ENCODE results near the gene FOXL2NB.
A peak's percentile ranks its signal among the peaks of the same experiment; 100 is the strongest.

The FOXL2NB gene

GRCh38 chr3:138946663-138947494 lies at the start of gene FOXL2NB, which contains the start of gene FOXL2:
Gene FOXL2NB, plus strand, starts transcription at chr3:138947217. Its CDS starts 148 bp downstream, at chr3:138947365.
Gene FOXL2, minus strand, starts transcription at chr3:138947137. Its CDS starts 415 bp downstream, at chr3:138946722.
- no peak for DNase-seq

- peak; percentile 88 for DNase-seq
These were observed 48.7 kb upstream of the FOXL2NB start for GRCh38 chr3:138898301-138898700.

GRCh38 chr3:138898708-138899107 lies 48.3 kb upstream of the FOXL2NB start:
- no peak for DNase-seq

- no peak for DNase-seq
These were observed 47.5 kb upstream of the FOXL2NB start for GRCh38 chr3:138899351-138899991.

- no peak for DNase-seq
These were observed 45.5 kb upstream of the FOXL2NB start for GRCh38 chr3:138901567-138901966.

- no peak for DNase-seq
These were observed 44.8 kb upstream of the FOXL2NB start for GRCh38 chr3:138902171-138902570.

- no peak for DNase-seq
These were observed 39.5 kb upstream of the FOXL2NB start for GRCh38 chr3:138907539-138907938.

- no peak for DNase-seq
These were observed 38.2 kb upstream of the FOXL2NB start for GRCh38 chr3:138908846-138909245.

- DNase-seq: no peak
These were observed 37.1 kb upstream of the FOXL2NB start for GRCh38 chr3:138909904-138910303.

GRCh38 chr3:138911621-138912020 lies 35.4 kb upstream of the FOXL2NB start:
- no peak for DNase-seq

- no peak for DNase-seq
These were observed 34.8 kb upstream of the FOXL2NB start for GRCh38 chr3:138912237-138912636.

- DNase-seq: no peak
These were observed 33.3 kb upstream of the FOXL2NB start for GRCh38 chr3:138913766-138914165.

GRCh38 chr3:138914870-138915502 lies 32.0 kb upstream of the FOXL2NB start:
- peak; percentile 61 for DNase-seq

- peak; percentile 92 for DNase-seq
These were observed 31.2 kb upstream of the FOXL2NB start for GRCh38 chr3:138915503-138916498.

GRCh38 chr3:138916824-138917223 lies 30.2 kb upstream of the FOXL2NB start:
- DNase-seq: peak; percentile 79

GRCh38 chr3:138919325-138919724 lies 27.7 kb upstream of the FOXL2NB start:
- DNase-seq: no peak

- DNase-seq: peak; percentile 86
These were observed 25.4 kb upstream of the FOXL2NB start for GRCh38 chr3:138921316-138922292.

- peak; percentile 41 for DNase-seq
These were observed 24.6 kb upstream of the FOXL2NB start for GRCh38 chr3:138922400-138922799.

- peak; percentile 69 for DNase-seq
These were observed 23.5 kb upstream of the FOXL2NB start for GRCh38 chr3:138923531-138923994.

GRCh38 chr3:138928727-138929372 lies 18.2 kb upstream of the FOXL2NB start:
- no peak for DNase-seq

Measured in NCI-H226 (cell line).